ENCODE measurements around the gene ASB16. TPM values are rescaled to one million over a fixed set of nuclear protein-coding genes. Genes with fewer than 3 reads are reported as not detected.

ASB16 gene
- total and polyA plus RNA-seq, 9 of the 15 experiments (the other 6 are each of a cell fraction or from before 2014, with no cell fraction given), result 0.03 to 0.07 TPM; not detected in 7

- TF ChIP-seq GTF2A2 (tag; IDR thresholded peaks at IDR 0.05) (no peak), RBM14 (IDR thresholded peaks at IDR 0.05; ENCODE audit: borderline replicate concordance, insufficient read depth, low read depth, low read length) (no peak), THRB (CRISPR knock-in tag; conservative IDR thresholded peaks at IDR 0.05) (peak; percentile 63; the same call in 1 of the 2 replicates), ZNF347 (CRISPR knock-in tag; IDR thresholded peaks at IDR 0.05; ENCODE audit: low read depth) (no peak), ZNF512 (tag; IDR thresholded peaks at IDR 0.05) (no peak), AFF1 (IDR thresholded peaks at IDR 0.05; ENCODE audit: low read depth in 1 of 2, partially characterized antibody in 2 of 2) (no peak), ZNF778 (CRISPR knock-in tag; IDR thresholded peaks at IDR 0.05) (no peak), ZBTB5 (IDR thresholded peaks at IDR 0.05) (no peak), ZNF134 (CRISPR knock-in tag; conservative IDR thresholded peaks at IDR 0.05) (no peak), POLR2A (conservative IDR thresholded peaks at IDR 0.05) (peak; percentile 53), POLR2B (IDR thresholded peaks at IDR 0.05; ENCODE audit: low read depth, partially characterized antibody) (peak; percentile 57)
Observed at GRCh38 chr17:44205962-44206824, 35.7 kb downstream of the ASB16 start (continued).
